Measurements from ENCODE around the gene TEX29.

Gene TEX29

DNA sequence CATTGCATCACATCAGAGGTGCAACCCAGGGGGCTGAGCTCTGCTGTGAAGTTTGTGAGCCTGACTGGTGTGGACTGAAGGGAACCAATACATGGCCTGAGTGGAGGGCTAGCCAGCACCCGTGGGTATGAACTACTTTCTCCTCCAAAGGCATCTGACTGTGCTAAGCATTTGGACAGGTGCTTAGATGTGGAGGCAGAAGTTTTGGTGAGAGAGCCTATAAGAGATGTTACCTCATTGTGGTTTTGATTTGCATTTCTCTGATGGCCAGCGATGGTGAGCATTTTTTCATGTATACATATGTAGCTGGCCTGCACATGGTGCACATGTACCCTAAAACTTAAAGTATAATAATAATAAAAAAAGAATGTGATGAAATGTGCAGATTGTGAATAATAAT is 46.9 kb downstream of the TEX29 start:
- no peak for DNase-seq (ENCODE audit: low read depth in 2 of 2)

DNA sequence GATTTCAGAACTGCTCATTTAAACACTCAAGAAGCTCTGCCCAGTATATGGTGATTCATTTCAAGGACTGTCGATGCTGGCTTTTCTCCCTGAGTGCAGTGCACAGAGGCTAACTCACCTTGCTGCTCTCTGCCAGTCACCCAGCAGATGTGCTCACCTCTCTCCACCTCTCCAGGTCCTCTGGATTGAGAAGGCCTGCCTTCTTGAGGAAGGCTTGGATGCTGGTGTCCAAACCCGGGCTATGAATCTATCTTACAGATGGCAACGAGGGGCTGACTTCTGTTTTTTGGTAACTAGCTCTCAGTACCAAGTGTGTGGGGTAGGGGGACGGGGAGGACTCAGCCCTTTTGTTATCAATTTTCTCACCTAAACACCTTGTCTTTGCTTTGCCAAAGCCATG is 47.6 kb downstream of the TEX29 start:
- DNase-seq (ENCODE audit: low read depth in 2 of 2): no peak

DNA sequence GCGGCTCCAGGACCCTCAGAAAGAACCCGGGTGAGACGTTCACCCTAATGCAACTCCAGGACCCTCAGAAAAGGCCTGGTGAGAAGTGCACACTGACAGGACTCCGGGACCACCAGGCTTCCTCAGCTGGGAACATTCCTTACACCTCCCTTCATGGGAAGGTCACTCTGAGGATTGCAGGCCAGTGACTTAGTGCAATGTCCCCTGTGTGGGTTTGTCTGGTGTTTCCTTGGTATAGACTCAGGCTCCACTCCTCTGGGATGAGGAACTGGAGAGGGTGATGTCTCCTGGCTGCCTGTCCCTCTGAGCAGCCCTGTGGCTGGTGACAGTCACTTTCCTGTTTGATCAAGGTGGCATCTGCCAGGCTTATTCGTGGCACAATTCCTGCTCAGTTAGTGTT is 49.7 kb downstream of the TEX29 start:
- DNase-seq (ENCODE audit: low read depth in 2 of 2): no peak

DNA sequence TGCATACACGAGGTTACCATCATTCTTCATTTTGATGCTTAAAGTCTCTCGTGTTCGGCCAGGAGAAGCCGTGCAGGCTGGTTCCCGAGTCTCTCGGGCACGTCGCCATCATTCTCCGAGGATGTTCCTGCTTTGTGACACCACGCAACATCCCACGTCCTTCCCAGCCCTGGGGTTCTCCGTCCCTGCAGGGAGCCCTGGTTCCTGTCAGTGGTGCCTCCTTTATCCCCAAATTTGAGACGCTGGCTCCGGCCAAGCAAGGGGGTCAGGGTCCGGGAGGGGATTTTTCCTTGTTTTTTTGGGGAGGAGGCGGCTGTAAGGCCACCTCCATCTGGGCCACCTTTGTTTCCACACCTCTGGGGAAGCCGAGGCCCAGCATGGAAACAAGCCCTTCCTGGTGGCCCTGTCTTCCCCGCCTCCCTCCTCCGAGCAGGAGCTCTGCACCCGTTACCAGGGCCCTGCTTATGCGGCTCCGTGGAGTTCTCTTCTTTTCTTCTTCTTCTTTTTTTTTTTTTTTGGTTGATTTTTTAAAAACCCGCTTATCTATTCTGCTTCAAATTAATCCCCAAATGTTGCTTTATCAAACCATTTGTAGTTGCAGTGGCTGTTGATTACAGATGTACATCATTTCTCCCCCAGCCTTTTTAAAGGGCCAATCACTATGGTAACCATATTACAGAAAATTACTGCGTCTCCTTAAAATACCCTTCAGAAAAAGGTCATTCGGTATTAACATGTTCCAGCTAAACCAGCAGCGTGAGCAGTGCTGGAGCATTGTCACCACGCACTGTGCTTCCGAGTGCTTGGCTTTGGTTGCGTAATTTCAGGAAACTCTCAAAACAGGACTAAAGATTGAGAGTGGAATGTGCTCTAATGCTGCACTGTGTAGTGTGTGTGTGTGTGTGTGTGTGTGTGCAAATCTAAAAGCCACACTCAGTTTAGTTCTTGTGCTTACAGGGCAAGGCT is 50.4 kb downstream of the TEX29 start:
- no peak for DNase-seq (ENCODE audit: low read depth in 2 of 2)

DNA sequence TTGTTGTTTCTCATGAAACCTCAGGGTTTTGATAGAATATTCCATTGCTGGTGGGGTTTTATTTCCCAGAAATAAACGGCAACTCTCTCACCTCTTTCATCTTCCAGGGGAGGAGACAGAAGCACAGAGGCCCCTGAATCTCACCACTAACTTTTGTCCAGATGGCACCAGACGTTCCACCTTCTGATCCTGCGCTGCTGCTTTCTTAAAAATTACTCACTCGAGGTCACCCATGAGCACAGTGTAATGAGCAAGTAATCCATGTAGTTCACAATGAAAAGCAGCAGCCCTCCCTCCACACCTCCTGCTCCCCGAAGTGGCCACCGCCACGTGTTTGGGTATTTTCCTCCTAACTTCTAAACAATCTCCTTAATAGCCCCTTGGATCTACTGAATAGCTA is 51.3 kb downstream of the TEX29 start:
- no peak for DNase-seq (ENCODE audit: low read depth in 2 of 2)

DNA sequence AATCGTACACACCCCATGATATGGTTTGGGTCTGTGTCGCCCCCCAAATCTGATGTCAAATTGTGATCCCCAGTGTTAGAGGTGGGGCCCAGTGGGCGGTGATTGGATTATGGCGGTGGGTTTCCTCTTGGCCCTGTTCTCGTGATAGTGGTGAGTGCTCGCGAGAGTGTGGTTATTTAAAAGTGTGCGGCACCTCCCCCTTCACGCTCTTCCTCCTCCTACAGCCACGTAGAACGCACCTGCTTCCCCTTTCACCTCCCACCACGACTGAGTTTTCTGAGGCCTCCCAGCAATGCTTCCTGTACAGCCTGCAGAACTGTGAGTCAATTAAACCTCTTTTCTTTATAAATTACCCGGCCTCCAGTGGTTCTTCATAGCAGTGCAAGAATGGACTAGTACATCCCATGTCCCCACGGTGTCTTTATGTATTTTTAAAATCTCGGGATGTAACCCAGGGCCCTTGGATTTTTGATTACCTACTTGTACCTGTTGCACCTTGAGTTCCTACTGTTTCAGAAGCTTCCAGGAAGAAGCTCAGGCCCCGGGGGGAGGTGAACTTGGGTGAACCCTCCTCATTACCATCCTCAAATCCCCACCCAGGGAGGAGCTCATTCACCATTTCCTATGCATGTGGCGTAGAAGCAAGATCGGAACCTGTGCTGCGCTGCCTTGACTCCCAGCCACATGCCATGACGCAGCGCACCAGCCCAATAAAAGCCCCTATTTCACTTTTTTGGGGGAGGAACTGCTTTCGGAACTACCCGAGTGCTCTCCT is 52.4 kb downstream of the TEX29 start:
- no peak for DNase-seq (ENCODE audit: low read depth in 2 of 2)

DNA sequence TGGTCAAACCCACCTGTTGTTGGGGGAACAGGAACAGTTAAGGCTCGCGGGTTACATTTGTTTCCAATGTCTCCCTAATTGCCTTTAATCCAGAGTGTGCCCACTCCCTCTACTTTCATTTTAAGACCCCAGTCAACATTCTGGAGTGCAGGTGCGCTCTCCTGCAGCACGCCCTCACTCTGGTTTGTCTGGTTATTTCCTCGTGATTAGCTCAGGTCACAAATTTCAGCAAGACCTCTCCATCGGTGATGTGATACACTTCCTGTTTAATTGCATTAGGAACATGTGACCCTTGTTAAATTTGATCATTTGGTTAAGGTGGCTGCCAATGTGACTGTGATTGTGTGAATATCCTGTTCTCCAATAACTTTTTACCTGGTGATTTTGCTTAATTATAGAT is 53.0 kb downstream of the TEX29 start:
- no peak for DNase-seq (ENCODE audit: low read depth in 2 of 2)

DNA sequence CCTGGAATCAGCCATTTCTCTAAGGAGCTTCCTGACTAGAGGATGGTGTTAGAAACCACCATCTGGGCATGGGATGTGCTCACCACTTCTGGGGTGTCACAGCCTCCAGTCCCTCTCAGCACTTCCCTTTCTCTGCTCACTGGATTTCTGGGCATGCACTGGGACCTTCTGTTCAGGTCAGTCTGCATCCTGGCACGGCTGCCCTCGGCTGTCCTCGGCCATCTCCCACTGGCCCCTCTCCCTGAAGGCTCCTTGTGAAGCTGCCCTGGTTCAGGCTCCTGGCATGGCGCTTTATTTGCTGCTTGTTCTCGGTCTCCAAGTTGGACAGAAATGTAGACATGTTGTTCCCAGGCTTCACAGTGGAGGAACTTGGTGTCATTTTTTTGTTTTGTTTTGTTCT is 60.0 kb downstream of the TEX29 start:
- no peak for DNase-seq (ENCODE audit: low read depth in 2 of 2)

DNA sequence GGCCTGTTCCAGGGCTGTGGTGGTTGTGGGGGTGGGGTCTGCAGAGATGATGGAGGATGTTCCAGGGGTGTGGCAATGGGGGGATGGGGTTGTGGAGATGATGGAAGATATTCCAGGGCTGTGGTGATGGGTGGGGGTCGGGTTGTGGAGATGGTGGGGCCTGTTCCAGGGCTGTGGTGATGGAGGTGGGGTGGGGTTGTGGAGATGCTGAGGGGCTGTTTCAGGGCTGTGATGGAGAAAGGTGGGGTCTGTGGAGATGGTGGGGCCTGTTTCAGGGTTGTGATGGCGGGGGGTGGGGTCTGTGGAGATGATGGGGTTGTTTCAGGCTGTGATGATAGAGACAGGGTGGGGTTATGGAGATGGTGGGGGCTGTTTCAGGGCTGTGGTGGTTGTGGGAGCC is 62.0 kb downstream of the TEX29 start:
- no peak for DNase-seq (ENCODE audit: low read depth in 2 of 2)

DNA sequence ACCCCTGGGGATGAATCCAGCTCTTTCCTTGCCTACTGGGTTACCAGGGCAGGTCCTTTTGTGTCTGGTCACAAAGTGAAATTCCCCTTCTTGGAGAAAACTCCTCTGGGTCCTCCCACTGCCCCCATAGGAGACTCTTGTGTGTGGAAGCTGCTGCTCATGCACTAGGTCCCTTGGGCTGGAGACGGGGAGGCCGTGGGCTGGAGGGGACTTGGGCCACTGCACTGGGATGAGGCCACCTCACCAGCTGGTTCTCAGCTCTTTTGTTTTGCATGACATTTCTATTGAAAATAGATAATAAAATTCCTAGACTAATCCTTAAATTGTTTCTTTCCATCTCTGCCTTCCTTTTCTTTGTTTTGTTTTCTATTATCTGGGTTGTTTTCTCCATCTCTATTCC is 62.4 kb downstream of the TEX29 start:
- no peak for DNase-seq (ENCODE audit: low read depth in 2 of 2)

DNA sequence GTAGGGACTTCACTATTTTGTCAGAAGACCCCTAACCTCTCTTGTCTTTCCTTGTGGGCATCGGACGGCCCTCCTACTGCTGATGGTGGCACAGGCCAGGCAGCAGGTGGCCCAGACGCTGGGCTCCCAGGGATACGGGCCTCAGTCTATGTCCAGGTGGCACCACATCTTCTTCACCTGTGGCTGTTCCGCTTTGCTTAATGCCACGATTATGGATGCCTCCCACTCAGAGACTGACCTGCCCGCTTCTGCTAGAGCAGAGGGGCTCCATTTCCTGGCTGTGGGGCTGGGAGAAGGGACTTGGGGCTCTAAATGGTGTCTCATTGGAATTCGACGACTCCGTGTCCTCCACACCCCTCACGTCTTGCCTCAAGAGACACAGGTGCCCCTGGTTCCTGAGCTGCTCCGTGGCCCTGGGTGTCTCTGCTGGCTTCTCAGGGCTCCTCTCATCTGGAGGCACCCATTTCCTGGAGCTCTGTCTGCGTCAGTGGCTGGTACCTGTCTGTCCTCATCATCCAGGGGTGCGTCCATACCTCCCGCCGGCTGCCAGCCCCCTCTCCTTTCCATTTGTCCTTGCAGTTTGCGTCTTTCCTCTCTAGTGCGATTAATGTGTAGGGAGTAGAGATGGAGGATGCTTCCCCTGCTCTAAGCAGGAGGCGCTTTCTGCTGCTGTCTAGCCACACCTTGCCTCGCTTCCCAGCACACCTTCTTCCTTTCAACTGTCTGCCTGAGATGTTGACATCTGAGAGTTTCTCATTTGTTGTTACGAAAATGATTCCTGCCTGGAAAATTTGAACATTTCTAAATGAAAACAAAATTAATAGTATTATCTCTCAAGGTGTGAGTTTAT is 63.4 kb downstream of the TEX29 start:
- no peak for DNase-seq (ENCODE audit: low read depth in 2 of 2)

DNA sequence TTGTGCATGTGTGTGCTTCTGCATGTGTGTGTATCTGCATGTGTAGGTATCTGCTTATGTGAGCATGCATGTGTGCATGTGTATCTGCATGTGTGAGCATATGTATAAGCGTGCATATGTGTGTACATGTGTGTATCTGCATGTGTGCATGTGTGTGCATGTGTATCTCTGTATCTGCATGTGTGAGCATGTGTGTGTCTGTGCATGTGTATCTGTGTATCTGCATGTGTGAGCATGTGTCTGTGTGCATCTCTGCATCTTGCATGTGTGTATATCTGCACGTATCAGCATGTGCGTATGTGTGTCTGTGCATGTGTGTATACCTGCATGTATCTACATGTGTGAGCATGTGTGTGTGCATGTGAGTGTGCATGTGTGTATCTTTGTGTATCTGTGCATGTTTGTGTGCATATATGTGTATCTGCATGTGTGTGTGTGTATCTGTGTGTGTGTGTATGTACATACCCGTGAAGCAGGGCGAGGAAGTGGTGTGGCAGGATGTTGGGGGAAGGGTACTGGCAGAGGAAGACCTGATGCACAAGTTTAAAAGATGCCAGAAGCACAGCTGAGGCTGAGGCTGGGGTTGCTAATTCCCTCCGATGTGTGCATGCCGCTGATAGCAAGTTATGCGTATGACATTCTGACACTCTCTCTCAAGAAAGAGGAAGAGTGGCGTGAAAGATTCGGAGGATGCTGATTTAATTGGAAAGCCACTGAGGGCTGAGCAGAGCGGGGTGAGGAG is 64.2 kb downstream of the TEX29 start:
- no peak for DNase-seq (ENCODE audit: low read depth in 2 of 2)

DNA sequence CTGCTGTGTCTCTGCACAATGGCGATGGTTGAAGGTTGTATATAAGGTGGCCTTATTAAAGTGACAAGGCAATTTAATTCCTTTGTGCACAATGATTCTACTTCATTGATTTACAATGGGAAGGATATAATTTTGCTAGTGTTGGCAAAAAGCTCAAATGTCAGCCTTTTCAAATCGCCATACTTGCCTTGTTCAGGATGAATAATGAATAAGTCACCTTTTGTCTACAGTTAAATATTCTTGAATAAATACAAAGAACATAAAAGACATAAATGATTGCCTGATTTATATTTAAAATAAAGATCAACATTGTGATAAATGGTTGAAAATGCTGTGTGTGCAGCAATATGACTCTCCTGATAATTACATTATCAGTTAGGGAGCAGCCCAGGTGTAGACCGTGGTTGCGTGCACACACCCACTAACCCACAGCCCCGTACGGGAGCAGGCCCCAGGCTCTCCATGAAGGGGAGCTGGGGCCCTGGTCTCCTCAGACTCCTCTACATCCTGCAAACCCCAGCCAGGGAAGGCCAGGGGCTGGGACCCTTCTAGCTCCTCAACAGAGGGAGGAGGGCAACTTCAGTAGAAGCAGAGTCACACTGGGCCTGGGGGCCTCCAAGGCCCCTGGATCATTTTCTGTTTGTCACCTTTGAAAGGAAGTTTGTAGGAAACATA is 64.9 kb downstream of the TEX29 start:
- no peak for DNase-seq (ENCODE audit: low read depth in 2 of 2)

DNA sequence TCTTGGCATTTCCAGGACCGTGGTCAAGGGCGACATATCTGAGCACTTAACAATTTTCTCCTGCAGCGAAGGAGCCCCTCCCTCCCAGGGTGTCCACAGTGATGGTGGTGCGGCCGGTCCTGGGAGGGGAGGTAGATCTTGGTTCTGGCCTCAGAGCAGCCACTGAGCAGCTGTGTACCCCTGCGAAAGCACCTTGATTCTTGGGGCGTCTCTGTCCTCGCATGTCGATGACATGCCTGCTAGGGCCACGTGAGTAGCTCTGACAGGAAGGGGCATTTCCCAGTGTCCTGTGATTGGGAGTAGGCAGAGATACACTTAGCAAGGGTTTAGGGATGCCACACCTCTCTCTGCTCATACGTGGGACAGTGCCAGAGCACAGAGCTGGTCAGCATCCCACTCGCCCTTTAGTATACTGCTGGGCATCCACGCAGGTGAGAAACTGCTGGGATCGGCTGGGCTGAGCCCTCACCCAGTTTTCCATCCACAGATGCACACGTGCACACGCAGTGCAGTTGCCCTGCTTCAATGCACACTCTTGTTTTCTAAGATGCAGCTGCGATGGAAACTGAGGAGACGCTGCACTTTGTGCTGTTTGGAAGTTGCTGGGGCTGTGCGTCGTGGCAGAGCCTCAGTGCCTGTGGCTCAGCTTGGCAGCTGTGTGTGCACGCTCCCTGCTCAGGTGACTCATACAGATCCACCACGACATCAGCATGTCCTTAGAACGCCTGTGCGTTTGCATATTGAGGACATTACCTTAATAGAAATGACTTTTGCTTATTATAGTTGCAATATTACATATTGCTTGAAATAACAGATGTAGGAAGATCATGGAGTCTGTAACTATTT is 66.8 kb downstream of the TEX29 start:
- no peak for DNase-seq (ENCODE audit: low read depth in 2 of 2)

DNA sequence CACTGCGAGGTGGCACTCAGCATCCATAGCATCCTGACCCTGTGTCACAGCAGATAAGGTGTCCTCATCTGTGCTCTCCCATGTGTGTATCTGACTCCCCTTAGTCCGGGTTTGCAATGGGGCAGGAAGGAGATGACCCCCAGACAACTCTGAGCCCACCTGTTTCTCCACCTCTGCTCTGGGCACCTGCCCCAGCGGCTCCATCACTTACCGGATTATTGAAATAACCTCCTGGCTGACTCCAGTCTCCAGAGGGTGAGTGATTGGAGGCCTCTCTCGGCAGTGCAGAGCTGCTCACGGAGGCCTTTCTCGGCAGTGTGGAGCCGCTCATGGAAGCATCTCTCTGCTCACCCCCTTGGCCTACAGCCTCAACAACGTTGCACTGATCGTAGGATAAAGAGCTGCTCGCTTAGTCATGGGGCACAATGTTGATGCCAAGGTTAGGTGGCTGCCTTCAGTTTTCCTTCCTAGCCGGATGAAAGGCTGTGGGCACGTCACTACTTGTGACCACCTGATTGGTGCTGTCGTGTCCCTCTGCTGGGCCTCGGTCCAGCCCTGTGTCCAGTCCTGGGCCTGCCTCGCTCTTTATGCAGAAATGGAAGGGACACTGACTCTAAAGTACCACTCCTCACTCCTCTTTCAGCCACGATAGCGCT is 67.6 kb downstream of the TEX29 start:
- no peak for DNase-seq (ENCODE audit: low read depth in 2 of 2)

DNA sequence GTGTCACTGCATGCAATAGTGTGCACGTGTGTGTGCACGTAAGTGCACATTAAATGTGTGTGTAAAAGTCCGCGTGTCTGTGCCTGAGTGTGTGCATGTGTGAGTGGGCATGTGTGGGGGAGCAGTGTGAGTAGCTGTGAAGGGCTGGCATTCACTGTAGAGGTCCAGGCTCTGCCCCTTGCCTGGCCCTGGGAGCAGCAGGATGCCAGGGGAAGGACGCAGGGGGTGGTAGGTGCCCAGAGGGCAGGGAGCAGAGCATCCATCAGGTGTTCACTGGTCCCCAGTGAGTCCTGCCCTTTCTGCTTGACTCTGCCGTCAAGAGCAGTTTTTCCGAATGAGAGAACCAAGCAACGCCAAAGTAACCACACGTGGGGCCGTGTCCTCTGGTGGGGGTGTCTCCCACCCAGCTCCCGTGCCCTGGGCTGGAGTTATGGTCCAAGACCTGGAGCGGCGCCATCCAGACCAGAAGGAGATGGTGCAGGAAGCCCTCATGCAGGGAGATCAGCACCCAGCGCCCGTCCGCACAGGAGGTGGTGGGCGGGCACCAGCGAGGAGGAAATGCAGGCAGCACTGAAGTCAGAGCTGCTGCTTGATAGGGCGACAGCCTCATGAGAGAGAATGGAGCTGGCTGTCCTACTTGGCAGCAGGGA is 68.5 kb downstream of the TEX29 start:
- no peak for DNase-seq (ENCODE audit: low read depth in 2 of 2)

DNA sequence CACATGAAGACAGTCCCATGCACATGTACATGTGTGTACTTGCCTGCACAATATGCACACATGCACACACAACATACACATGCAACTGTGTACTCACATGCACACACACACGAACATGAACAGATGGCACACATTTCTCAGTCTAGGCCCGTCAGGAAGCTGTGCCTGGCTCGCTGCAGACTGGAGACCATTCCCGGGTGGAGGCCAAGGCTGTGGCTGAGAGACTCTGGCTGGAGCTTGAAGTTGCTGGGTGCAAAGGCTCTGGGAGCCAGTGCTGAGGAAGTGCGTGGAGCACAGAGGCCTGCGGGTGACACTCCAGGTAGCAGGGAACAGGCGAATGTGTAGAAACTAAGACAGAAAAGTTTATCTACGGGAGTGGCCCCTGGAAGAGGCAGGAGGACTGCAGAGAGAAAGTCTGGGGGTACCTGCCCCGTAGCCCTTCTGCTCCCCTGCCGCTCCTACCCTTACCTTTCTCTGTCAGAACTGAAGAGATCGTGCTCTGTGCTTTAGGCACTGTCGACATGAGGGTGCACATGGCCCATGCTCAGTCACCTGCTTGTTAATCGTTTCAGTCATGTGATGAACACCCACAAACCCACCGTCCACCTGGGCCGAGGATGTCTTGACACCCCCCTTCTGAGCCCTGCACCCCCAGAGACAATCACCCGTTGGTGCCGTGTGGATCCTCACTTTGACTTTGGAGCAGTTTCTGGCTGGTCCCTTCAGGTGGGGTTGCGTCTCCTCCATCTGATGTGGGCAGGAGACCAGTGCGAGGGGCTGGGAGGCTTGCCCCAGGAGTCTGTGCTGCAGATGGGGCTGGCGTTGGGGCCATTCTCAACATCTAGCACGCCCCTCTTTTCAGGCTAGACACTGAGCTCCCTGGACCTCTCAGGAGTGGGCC is 69.4 kb downstream of the TEX29 start:
- no peak for DNase-seq (ENCODE audit: low read depth in 2 of 2)

Measured in stimulated activated CD8-positive, alpha-beta memory T cell treated with anti-CD3 and anti-CD28 coated beads, Interleukin-7, amount 100 ng/mL, for 4 hours (primary cell).